CD4-positive, alpha-beta T cell treated with Interleukin-6 for 4 hours (primary cell): ENCODE data around the gene PRMT2.
"Not testable (repeated sequence)": the region's sequence is repeated elsewhere in the genome, so short reads cannot be mapped to it uniquely, and the experiment has no call there.

Experiments
- DNase-seq: peaks from one replicate; pipeline ENCODE4 v3.0.0-alpha.2; 2020; ENCODE audit warnings: mixed read lengths

The PRMT2 gene

GRCh38 chr21:46618738-46619379 is 16.6 kb upstream of the PRMT2 start:
- no peak for DNase-seq

- DNase-seq: no peak
These were observed 15.6 kb upstream of the PRMT2 start for GRCh38 chr21:46619846-46620245.

DNA sequence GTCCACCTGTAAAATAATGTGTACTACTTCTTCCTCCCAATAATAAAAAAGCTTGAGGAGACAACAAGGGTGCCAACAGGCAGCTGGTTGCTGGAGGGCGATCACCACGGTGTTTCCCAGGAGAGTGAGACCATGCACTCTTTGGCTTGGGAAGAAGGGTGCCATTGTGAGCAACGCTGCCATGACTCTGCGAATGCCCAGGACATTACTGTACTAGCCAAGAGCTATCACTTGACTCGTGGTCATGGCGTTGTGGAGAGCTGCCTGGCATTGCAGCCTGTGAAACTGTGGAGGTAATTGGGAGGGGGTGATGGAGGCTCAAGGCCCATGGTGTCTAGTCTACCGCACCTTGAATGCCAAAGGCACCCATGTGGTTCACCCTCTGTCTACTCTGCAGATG is 14.6 kb upstream of the PRMT2 start:
- DNase-seq: no peak

GRCh38 chr21:46621457-46622182 is 13.9 kb upstream of the PRMT2 start:
- peak; percentile 37 for DNase-seq

GRCh38 chr21:46622226-46622625 is 13.2 kb upstream of the PRMT2 start:
- DNase-seq: peak; percentile 62

DNA sequence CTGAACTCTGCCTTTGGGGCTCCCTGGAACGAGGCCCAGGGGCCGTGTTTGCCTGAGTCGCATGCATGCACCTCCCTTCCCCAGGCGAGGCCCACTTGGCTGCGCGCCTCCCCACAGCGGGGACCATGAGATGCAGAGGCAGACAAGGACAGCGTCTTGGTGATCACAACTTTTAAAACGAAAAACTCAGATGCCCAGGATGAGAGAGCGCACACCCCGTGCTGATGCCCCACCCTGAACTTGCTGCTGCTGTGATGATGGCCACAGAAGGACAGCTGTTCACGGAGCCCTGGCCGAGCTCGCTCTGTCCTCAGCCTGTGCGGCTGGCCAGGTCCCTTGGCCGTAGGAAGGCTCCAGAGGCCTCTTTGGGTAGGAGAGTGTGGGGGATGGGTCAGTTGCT is 11.4 kb upstream of the PRMT2 start:
- DNase-seq: no peak

DNA sequence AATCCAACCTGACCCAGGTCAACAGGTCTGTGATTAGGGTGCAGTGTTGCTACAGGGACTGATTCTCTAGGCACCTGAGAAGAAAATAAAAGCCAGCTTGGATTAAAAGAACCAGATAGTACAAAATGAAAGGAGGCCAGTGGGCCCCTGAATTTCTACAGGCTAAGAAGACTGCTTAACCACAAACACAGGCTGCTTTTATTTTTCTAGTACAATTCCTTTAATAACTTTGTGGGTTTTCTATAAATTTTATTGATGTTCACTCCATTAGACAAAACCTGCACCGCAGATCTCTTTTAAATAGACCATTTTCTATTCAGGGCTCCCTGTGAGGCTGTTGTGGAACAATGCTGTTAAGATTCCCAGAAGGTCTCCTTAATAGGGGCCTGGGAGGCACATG is 9.7 kb upstream of the PRMT2 start:
- DNase-seq: no peak

- peak; percentile 38 for DNase-seq
These were observed 8.9 kb upstream of the PRMT2 start for GRCh38 chr21:46626536-46626935.

DNA sequence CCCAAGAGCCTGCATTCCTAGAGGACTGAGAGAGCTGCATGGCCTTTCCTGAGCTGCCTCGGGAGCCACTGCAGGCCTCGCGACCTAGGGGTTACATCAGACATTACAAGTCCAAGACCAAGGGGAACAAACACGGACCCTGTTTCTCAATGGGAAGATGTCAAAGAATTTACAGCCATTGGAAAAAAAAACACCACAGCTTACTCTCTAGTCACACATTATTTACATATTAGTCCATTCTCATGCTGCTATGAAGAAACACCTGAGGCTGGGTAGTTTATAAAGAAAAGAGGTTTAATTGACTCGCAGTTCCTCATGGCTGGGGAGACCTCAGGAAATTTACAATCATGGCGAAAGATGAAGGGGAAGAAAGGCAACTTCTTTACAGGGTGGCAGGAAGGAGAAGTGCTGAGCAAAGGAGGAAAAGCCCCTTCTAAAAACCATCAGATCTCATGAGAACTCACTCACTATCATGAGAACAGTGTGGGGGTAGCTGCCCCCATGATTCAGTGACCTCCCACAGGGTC is 8.4 kb upstream of the PRMT2 start:
- DNase-seq: no peak

GRCh38 chr21:46627726-46628125 is 7.7 kb upstream of the PRMT2 start:
- DNase-seq: no peak

DNA sequence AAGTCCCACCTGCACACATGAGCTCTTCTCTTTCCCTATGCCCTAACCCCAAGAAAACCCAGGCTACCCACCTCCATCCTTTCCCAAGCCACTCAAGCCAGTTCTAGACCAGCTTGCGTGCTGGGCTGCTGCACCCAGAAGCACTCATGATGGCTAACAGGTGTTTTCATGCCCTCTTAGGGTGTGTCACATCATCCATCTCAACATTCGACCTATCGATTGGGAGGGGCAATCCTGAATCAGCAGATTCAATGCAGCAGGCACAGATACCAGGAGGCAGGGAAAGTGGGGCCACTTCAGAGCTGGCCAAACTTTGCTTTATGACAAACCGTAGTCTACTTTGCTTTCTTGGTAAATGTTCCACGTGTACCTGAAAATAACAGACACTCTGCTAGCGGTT is 6.6 kb upstream of the PRMT2 start:
- DNase-seq: no peak

DNA sequence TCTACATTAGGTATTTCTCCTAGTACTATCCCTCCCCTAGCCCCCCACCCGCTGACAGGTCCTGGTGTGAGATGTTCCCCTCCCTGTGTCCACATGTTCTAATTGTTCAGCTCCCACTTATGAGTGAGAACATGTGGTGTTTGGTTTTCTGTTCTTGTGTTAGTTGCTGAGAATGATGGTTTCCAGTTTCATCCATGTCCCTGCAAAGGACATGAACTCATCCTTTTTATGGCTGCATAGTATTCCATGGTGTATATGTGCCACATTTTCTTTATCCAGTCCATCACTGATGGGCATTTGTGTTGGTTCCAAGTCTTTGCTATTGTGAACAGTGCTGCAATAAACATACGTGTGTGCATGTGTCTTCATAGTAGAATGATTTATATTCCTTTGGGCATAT is 4.6 kb upstream of the PRMT2 start:
- not testable (repeated sequence) for DNase-seq

DNA sequence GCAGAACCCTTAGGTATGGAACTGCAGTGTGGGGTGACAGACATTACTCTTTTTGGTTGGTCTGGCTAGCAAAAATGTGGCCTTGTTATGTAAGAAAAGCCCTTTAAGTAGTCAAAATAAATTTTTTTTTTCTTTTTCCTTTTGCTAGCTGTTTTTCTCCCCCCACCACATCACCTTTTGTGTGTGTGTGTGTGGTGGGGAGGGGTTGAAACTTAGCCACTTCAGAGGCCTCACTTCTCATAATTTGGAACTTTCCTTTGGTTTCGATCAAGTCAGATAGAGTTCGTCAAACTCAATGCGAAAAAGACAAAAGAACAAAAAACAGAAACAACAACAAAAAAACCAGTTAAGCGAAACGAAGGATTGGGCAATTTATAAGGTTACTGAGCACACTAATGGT is 1.9 kb upstream of the PRMT2 start:
- DNase-seq: peak; percentile 64

GRCh38 chr21:46634427-46634826 is 1.0 kb upstream of the PRMT2 start:
- DNase-seq: peak; percentile 19

- peak; percentile 54 for DNase-seq
These were observed 529 bp upstream of the PRMT2 start for GRCh38 chr21:46634966-46635323.

GRCh38 chr21:46636181-46636512 is 673 bp downstream of the PRMT2 start:
- no peak for DNase-seq

DNA sequence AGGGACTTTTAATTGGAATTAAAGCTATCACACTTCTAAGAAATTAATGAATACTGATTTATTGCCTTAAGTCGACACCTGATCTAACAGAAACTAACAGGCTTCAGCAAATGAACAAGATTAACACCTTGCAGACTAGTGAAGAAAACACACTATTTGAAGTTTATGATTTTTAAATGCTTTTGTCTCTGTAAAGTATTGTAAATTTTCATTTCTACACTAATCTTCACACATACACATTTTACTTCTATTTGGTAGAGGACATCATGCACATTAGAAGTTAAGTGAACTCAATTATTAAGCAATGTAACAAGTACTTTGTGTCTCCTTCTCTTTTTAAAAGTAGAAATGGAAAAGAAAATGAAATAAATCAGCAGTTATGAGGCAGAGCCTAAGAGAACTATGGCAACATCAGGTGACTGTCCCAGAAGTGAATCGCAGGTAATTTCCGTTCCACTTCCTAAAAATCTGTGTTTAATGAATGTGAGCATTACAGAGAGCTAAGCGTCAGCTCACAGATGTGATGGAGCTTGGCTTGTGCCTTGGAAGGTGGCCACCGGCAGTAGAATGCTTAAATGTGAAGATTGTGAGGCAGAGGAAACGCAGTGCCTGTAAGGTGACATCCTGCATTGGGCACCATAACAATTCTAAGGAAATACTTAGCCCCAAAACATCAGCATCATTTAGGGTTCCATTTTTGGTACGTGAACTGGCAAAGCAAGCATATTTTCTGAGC is 1.2 kb downstream of the PRMT2 start:
- DNase-seq: peak; percentile 46

DNA sequence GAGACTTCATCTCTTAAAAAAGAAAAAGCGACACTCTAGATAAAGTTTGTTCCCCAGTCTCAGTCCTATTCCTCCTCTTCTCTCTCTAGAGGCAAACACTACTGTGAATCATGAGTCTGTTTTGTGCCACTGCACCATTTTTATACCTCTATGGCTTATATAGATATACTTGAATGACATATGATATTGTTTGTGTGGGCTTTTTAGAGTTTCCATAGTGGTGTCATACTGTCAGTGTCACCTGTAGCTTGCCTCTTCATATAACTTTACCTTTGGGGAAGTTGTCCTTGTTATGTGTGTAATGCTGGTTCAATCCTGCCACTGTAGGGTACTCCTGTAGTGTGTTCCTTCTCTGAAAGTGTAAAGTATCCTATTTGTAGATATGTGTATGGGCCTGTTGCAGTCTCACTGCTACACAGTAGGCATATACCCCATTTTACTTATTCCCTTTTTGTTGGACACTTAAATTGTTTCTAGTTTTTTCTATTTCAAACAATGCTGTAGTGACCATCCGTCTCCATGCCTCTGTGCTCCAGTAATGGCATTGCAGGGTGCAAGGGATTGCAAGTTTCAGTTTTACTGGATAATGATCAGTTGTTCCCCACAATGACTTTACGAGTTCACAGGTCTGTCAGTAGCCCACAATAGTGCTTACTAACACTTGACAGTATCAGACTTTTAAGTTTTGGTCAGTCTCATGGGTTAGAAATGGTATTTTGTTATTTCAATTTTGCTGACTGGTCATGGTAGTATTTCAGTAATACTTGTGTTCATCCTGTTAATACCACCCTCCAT is 2.7 kb downstream of the PRMT2 start:
- no peak for DNase-seq

DNA sequence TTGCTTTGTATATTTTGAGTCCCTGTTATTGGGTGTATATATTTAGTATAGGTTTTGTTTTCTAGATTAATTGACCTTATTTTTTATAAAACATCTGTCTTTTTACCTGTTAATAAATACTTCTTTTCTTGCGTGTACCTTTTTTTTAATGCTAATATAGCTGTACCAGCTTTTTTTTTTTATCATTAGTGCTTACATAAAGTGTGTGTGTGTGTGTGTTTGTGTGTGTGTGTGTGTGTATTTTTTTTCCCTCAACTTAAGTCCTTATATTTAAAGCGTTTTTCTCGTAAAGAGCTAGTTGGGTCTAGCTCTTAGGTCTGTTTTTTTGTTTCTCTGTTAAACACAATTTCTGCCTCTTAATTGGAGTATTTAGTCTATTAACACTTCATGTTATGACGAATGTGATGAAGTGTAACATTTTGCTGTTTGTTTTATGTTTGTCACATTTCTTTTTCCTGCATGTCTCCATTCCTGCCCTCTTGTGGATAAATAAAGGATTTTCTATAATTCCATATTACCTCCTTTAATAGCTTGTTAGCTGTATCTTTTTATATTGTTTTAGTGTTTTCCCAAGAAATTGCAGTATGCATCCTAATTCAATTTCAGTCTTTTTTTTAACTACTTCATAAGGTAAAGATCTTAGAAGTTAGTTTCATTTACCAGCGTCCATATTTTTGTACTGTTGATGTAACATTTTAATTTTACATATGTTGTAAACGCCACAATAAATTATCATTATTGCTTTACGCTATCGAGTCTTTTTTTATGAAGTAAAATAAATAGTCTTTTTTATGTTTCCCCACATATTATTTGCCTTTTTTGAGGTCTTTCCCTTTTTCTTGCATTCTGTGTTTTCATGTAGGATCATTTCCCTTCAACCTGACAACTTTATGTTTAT is 4.3 kb downstream of the PRMT2 start:
- DNase-seq: no peak

GRCh38 chr21:46641656-46642055 is 6.2 kb downstream of the PRMT2 start:
- no peak for DNase-seq

GRCh38 chr21:46643379-46644177 is 8.1 kb downstream of the PRMT2 start:
- no peak for DNase-seq
